ENCODE measurements around the gene UNKL.

UNKL gene

GRCh38 chr16:1356061-1356900, 58.2 kb downstream of the UNKL start:
- no peak for DNase-seq (ENCODE audit: low read depth in 2 of 3, low spot score in 1 of 3)

GRCh38 chr16:1355591-1355990, 58.9 kb downstream of the UNKL start:
- DNase-seq (ENCODE audit: low read depth in 2 of 3, low spot score in 1 of 3) = no peak

- no peak for DNase-seq (ENCODE audit: low read depth in 2 of 3, low spot score in 1 of 3)
Measured at GRCh38 chr16:1354815-1355540, 59.5 kb downstream of the UNKL start.

- DNase-seq (ENCODE audit: low read depth in 2 of 3, low spot score in 1 of 3) = peak; percentile 73 to 82 (median 75)
Measured at GRCh38 chr16:1351582-1352362, 62.7 kb downstream of the UNKL start, which contains the start of the genes GNPTG and TSR3. Gene GNPTG (plus strand): TSS chr16:1351931. CDS start chr16:1351966, 35 bp downstream. Gene TSR3 (minus strand): TSS chr16:1351878. CDS start chr16:1351804, 74 bp downstream.

GRCh38 chr16:1351215-1351581, 63.3 kb downstream of the UNKL start:
- no peak for DNase-seq (ENCODE audit: low read depth in 2 of 3, low spot score in 1 of 3)

- DNase-seq (ENCODE audit: low read depth in 2 of 3, low spot score in 1 of 3) = no peak
Measured at GRCh38 chr16:1350691-1351090, 63.8 kb downstream of the UNKL start.

- no peak for DNase-seq (ENCODE audit: low read depth in 2 of 3, low spot score in 1 of 3)
Measured at GRCh38 chr16:1349951-1350350, 64.6 kb downstream of the UNKL start.

DNA sequence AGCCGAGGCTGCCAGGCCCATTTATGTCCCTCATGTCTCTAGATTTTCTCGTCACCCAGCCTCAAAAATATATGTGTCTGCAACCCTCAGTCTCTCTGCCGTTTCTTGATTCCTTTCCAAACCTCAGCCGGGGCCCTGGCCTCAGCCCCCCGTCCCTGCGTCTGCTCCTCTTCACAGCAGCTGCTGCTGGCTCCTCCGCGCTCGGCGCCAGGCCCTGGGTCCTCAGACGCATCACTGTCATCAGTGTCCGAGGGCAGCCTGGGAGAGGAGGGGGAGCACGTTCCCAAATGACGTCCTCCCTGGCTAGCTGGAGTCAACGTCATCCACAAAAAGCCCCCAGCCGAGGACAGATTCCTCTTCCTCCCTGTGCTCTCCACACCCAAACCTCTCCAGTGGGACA, 65.2 kb downstream of the UNKL start:
- DNase-seq (ENCODE audit: low read depth in 2 of 3, low spot score in 1 of 3) = no peak

GRCh38 chr16:1348926-1349325, 65.6 kb downstream of the UNKL start:
- DNase-seq (ENCODE audit: low read depth in 2 of 3, low spot score in 1 of 3) = no peak

GRCh38 chr16:1348441-1348840, 66.1 kb downstream of the UNKL start:
- no peak for DNase-seq (ENCODE audit: low read depth in 2 of 3, low spot score in 1 of 3)

DNA sequence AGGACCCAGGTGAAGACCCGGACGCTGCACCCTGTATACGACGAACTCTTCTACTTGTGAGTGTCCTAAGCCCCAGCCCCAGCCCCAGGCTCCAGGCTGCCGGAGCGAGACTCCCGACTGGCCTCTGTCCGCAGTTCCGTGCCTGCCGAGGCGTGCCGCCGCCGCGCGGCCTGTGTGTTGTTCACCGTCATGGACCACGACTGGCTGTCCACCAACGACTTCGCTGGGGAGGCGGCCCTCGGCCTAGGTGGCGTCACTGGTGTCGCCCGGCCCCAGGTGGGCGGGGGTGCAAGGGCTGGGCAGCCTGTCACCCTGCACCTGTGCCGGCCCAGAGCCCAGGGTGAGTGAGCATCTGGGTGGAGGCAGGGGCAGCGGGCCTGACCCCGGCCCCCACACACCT, 66.5 kb downstream of the UNKL start:
- DNase-seq (ENCODE audit: low read depth in 2 of 3, low spot score in 1 of 3) = no peak

DNA sequence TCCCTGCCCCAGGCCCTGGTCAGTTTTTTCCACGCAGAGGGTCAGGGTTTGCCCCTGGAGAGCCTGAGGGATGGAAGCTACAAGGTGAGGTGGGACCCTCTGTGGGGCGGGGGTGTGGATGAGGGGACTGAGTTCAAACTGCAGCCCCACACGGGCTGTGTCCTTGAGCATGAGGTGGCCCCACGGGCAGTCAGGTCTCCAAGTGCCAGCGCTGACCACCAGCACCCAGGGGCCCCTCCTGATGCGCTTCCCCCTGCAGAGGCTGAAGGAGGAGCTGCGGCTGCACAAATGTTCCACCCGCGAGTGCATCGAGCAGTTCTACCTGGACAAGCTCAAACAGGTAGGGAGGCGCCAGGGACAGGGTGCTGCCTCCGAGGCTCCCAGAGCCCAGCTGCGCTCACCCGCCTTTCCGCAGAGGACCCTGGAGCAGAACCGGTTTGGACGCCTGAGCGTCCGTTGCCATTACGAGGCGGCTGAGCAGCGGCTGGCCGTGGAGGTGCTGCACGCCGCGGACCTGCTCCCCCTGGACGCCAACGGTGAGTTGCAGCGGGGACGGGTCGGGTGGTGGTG, 67.1 kb downstream of the UNKL start:
- no peak for DNase-seq (ENCODE audit: low read depth in 2 of 3, low spot score in 1 of 3)

GRCh38 chr16:1346422-1347285, 67.8 kb downstream of the UNKL start:
- no peak for DNase-seq (ENCODE audit: low read depth in 2 of 3, low spot score in 1 of 3)

DNA sequence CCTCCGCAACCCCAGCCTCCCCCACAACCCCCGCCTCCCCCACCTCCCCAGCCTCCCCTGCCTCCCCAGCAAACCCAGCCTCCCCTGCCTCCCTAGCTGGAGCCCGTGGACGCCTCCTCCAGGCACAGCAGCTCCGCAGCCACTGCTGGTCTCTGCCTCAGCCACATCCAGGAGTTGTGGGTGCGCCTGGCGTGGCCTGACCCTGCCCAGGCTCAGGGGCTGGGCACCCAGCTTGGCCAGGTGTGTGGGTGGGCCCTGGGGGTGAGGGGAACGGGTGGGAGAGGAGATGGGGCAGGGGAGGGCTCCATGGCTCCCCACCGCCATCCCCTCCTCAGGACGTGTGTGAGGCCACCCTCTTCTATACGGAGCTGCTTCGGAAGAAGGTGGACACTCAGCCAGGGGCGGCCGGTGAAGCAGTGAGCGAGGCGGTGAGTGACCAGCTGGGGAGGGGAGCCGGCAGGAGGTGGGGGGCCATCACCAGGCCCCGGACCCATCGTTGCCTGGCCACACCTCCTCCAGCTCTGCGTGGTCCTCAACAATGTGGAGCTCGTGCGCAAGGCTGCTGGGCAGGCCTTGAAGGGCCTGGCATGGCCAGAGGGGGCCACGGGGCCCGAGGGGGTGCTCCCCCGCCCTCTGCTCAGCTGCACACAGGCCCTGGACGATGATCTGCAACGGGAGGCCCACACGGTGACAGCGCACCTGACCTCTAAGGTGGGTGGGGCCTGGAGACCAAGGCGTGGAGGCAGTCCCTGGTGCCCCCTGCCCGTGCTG, 68.7 kb downstream of the UNKL start:
- DNase-seq (ENCODE audit: low read depth in 2 of 3, low spot score in 1 of 3) = no peak

- DNase-seq (ENCODE audit: low read depth in 2 of 3, low spot score in 1 of 3) = no peak
Measured at GRCh38 chr16:1345087-1345486, 69.4 kb downstream of the UNKL start.

- DNase-seq (ENCODE audit: low read depth in 2 of 3, low spot score in 1 of 3) = no peak
Measured at GRCh38 chr16:1344499-1344898, 70.0 kb downstream of the UNKL start.

- DNase-seq (ENCODE audit: low read depth in 2 of 3, low spot score in 1 of 3) = no peak
Measured at GRCh38 chr16:1343428-1344242, 70.9 kb downstream of the UNKL start.

GRCh38 chr16:1342526-1343427, 71.7 kb downstream of the UNKL start:
- peak; percentile 85 to 91 (median 90) for DNase-seq (ENCODE audit: low read depth in 2 of 3, low spot score in 1 of 3)

All from stimulated activated CD4-positive, alpha-beta T cell treated with anti-CD3 and anti-CD28 coated beads, Interleukin-12 subunit alpha, Interleukin-12 subunit beta, amount 100 ng/mL, for 48 hours (primary cell).